ENCODE data around the gene ABCB6.

ABCB6 gene

GRCh38 chr2:219223831-219224610 is 5.3 kb upstream of the ABCB6 start:
- CTCF ChIA-PET = interaction anchor here (0.8 to 1.4 kb wide), 3 partner anchors 18 to 24 kb away, joined by 3 to 6 read pairs (median 3); partner anchors contain the start of genes GLB1L and STK16
- POLR2A ChIA-PET = no interaction called here
- no peak overlapping the region for H3K4me3 ChIP-seq (ENCODE audit: control insufficient read depth in 1 of 7, extremely low read depth in 1 of 7, insufficient read depth in 4 of 7, low read depth in 2 of 7, low read length in 6 of 7)
- no peak overlapping the region for H3K27ac ChIP-seq (ENCODE audit: insufficient read depth in 1 of 2, low read depth in 1 of 2, low read length in 2 of 2, poor library complexity in 1 of 2, severe bottlenecking in 2 of 2)
- H3K27me3 ChIP-seq (replicated peaks in 2 of 5; ENCODE audit: control insufficient read depth in 4 of 5, insufficient read depth in 5 of 5, low read length in 4 of 5) = no peaks in the 10 kb centered on the region
- WGBS (ENCODE audit: insufficient coverage) = 98% methylated on average over 27 of the region's 31 CpGs
- no peaks in the 10 kb centered on the region for H3K9me3 ChIP-seq (ENCODE audit: control extremely low read depth in 1 of 5, control insufficient read depth in 4 of 5, insufficient read depth in 2 of 5, low read depth in 1 of 5, low read length in 4 of 5)
- H3K36me3 ChIP-seq (ENCODE audit: control insufficient read depth in 4 of 4, insufficient read depth in 4 of 4, low read length in 3 of 4) = peaks cover 23 to 70% (median 51%) of the 10 kb centered on the region in 4 experiments
- peaks cover 6 to 35% (median 27%) of the 10 kb centered on the region in 4 experiments for H3K4me1 ChIP-seq (ENCODE audit: control extremely low read depth in 1 of 4, control insufficient read depth in 4 of 4, insufficient read depth in 4 of 4, low read length in 3 of 4)
- no peak for DNase-seq

GRCh38 chr2:219221957-219222518 is 3.3 kb upstream of the ABCB6 start:
- 98% methylated on average over 16 of the region's 16 CpGs for WGBS (ENCODE audit: insufficient coverage)
- DNase-seq = no peak
- ChIA-PET POLR2A (interaction anchor here (1.1 kb wide), 1 partner anchor 32 kb away, joined by 3 read pairs; the partner anchor contains the start of gene TUBA4A), CTCF (interaction anchor here (0.9 to 17.2 kb wide), 4 partner anchors 10 to 63 kb away, joined by 3 to 238 read pairs (median 3); partner anchors contain the start of genes CNPPD1 and SLC23A3)
- H3K27ac ChIP-seq (ENCODE audit: insufficient read depth in 1 of 2, low read depth in 1 of 2, low read length in 2 of 2, poor library complexity in 1 of 2, severe bottlenecking in 2 of 2) = no peak overlapping the region
- peaks cover 6 to 41% (median 32%) of the 10 kb centered on the region in 4 experiments for H3K4me1 ChIP-seq (ENCODE audit: control extremely low read depth in 1 of 4, control insufficient read depth in 4 of 4, insufficient read depth in 4 of 4, low read length in 3 of 4)
- H3K36me3 ChIP-seq (ENCODE audit: control insufficient read depth in 4 of 4, insufficient read depth in 4 of 4, low read length in 3 of 4) = peaks cover 23 to 69% (median 51%) of the 10 kb centered on the region in 4 experiments
- H3K27me3 ChIP-seq (replicated peaks in 2 of 5; ENCODE audit: control insufficient read depth in 4 of 5, insufficient read depth in 5 of 5, low read length in 4 of 5) = no peaks in the 10 kb centered on the region
- no peak overlapping the region for H3K4me3 ChIP-seq (ENCODE audit: control insufficient read depth in 1 of 7, extremely low read depth in 1 of 7, insufficient read depth in 4 of 7, low read depth in 2 of 7, low read length in 6 of 7)
- H3K9me3 ChIP-seq (ENCODE audit: control extremely low read depth in 1 of 5, control insufficient read depth in 4 of 5, insufficient read depth in 2 of 5, low read depth in 1 of 5, low read length in 4 of 5) = no peaks in the 10 kb centered on the region

- H3K4me1 ChIP-seq (ENCODE audit: control extremely low read depth in 1 of 4, control insufficient read depth in 4 of 4, insufficient read depth in 4 of 4, low read length in 3 of 4) = peaks cover 6 to 46% (median 37%) of the 10 kb centered on the region in 4 experiments
- H3K4me3 ChIP-seq (ENCODE audit: control insufficient read depth in 1 of 7, extremely low read depth in 1 of 7, insufficient read depth in 4 of 7, low read depth in 2 of 7, low read length in 6 of 7) = no peak overlapping the region
- ChIA-PET POLR2A (no interaction called here), CTCF (interaction anchor here (0.9 to 17.2 kb wide), 7 partner anchors 9 to 148 kb away, joined by 3 to 238 read pairs (median 3); partner anchors contain the start of genes CNPPD1 and SLC23A3)
- no peaks in the 10 kb centered on the region for H3K9me3 ChIP-seq (ENCODE audit: control extremely low read depth in 1 of 5, control insufficient read depth in 4 of 5, insufficient read depth in 2 of 5, low read depth in 1 of 5, low read length in 4 of 5)
- peaks cover 23 to 58% (median 50%) of the 10 kb centered on the region in 4 experiments for H3K36me3 ChIP-seq (ENCODE audit: control insufficient read depth in 4 of 4, insufficient read depth in 4 of 4, low read length in 3 of 4)
- H3K27me3 ChIP-seq (replicated peaks in 2 of 5; ENCODE audit: control insufficient read depth in 4 of 5, insufficient read depth in 5 of 5, low read length in 4 of 5) = no peaks in the 10 kb centered on the region
- DNase-seq = no peak
- 94% methylated on average over 15 of the region's 19 CpGs for whole genome bisulfite sequencing (ENCODE audit: insufficient coverage)
- H3K27ac ChIP-seq (ENCODE audit: insufficient read depth in 1 of 2, low read depth in 1 of 2, low read length in 2 of 2, poor library complexity in 1 of 2, severe bottlenecking in 2 of 2) = no peak overlapping the region
Observed at GRCh38 chr2:219220652-219221402, 2.1 kb upstream of the ABCB6 start.

- WGBS (ENCODE audit: insufficient coverage) = 96% methylated on average over 12 of the region's 18 CpGs
- Histone ChIP-seq H3K4me1 (ENCODE audit: control extremely low read depth in 1 of 4, control insufficient read depth in 4 of 4, insufficient read depth in 4 of 4, low read length in 3 of 4) (peaks cover 0 to 37% (median 28%) of the 10 kb centered on the region in 4 experiments), H3K4me3 (ENCODE audit: control insufficient read depth in 1 of 7, extremely low read depth in 1 of 7, insufficient read depth in 4 of 7, low read depth in 2 of 7, low read length in 6 of 7) (no peak overlapping the region), H3K27ac (ENCODE audit: insufficient read depth in 1 of 2, low read depth in 1 of 2, low read length in 2 of 2, poor library complexity in 1 of 2, severe bottlenecking in 2 of 2) (no peak overlapping the region), H3K9me3 (ENCODE audit: control extremely low read depth in 1 of 5, control insufficient read depth in 4 of 5, insufficient read depth in 2 of 5, low read depth in 1 of 5, low read length in 4 of 5) (no peaks in the 10 kb centered on the region), H3K36me3 (ENCODE audit: control insufficient read depth in 4 of 4, insufficient read depth in 4 of 4, low read length in 3 of 4) (peaks cover 21 to 53% (median 45%) of the 10 kb centered on the region in 4 experiments), H3K27me3 (replicated peaks in 2 of 5; ENCODE audit: control insufficient read depth in 4 of 5, insufficient read depth in 5 of 5, low read length in 4 of 5) (no peaks in the 10 kb centered on the region)
- CTCF ChIA-PET = interaction anchor here (0.7 to 17.2 kb wide), 8 partner anchors 9 to 75 kb away, joined by 3 to 238 read pairs (median 3); partner anchors contain the start of genes ANKZF1, ATG9A, CNPPD1 and SLC23A3
- POLR2A ChIA-PET = no interaction called here
- no peak for DNase-seq
Observed at GRCh38 chr2:219219784-219220532, 1.2 kb upstream of the ABCB6 start.

- POLR2A ChIA-PET = interaction anchor here (1.0 kb wide), 2 partner anchors 11 to 27 kb away, joined by 3 to 4 read pairs; partner anchors contain the start of genes ANKZF1, ATG9A, GLB1L and STK16
- Histone ChIP-seq H3K4me3 (ENCODE audit: control insufficient read depth in 1 of 7, extremely low read depth in 1 of 7, insufficient read depth in 4 of 7, low read depth in 2 of 7, low read length in 6 of 7) (peak overlapping the region in 6 of 7 experiments; percentile 18 to 77 (median 62)), H3K4me1 (ENCODE audit: control extremely low read depth in 1 of 4, control insufficient read depth in 4 of 4, insufficient read depth in 4 of 4, low read length in 3 of 4) (peaks cover 0 to 37% (median 27%) of the 10 kb centered on the region in 4 experiments), H3K27me3 (replicated peaks in 2 of 5; ENCODE audit: control insufficient read depth in 4 of 5, insufficient read depth in 5 of 5, low read length in 4 of 5) (no peaks in the 10 kb centered on the region), H3K27ac (ENCODE audit: insufficient read depth in 1 of 2, low read depth in 1 of 2, low read length in 2 of 2, poor library complexity in 1 of 2, severe bottlenecking in 2 of 2) (peak overlapping the region in 1 of 2 experiments; percentile 25), H3K36me3 (ENCODE audit: control insufficient read depth in 4 of 4, insufficient read depth in 4 of 4, low read length in 3 of 4) (peaks cover 11 to 40% (median 35%) of the 10 kb centered on the region in 4 experiments), H3K9me3 (ENCODE audit: control extremely low read depth in 1 of 5, control insufficient read depth in 4 of 5, insufficient read depth in 2 of 5, low read depth in 1 of 5, low read length in 4 of 5) (no peaks in the 10 kb centered on the region)
- peak in 1 of 3 donors; percentile 24 for DNase-seq
- WGBS (ENCODE audit: insufficient coverage) = 0% methylated on average over 34 of the region's 37 CpGs
- CTCF ChIA-PET = interaction anchor here (1.0 to 17.2 kb wide), 5 partner anchors 10 to 61 kb away, joined by 3 to 238 read pairs (median 3); partner anchors contain the start of genes CNPPD1, DNAJB2 and SLC23A3
Observed at GRCh38 chr2:219218217-219218731, 484 bp downstream of the ABCB6 start.

GRCh38 chr2:219216535-219216915 is 2.2 kb downstream of the ABCB6 start:
- ChIA-PET POLR2A (no interaction called here), CTCF (interaction anchor here (1.1 to 17.2 kb wide), 9 partner anchors 8 to 78 kb away, joined by 3 to 238 read pairs (median 12); partner anchors contain the start of genes ANKZF1, ATG9A, CNPPD1 and NHEJ1)
- Histone ChIP-seq H3K27ac (ENCODE audit: insufficient read depth in 1 of 2, low read depth in 1 of 2, low read length in 2 of 2, poor library complexity in 1 of 2, severe bottlenecking in 2 of 2) (no peak overlapping the region), H3K9me3 (ENCODE audit: control extremely low read depth in 1 of 5, control insufficient read depth in 4 of 5, insufficient read depth in 2 of 5, low read depth in 1 of 5, low read length in 4 of 5) (no peaks in the 10 kb centered on the region), H3K36me3 (ENCODE audit: control insufficient read depth in 4 of 4, insufficient read depth in 4 of 4, low read length in 3 of 4) (peaks cover 7 to 29% (median 22%) of the 10 kb centered on the region in 4 experiments), H3K4me1 (ENCODE audit: control extremely low read depth in 1 of 4, control insufficient read depth in 4 of 4, insufficient read depth in 4 of 4, low read length in 3 of 4) (peaks cover 0 to 37% (median 27%) of the 10 kb centered on the region in 4 experiments), H3K4me3 (ENCODE audit: control insufficient read depth in 1 of 7, extremely low read depth in 1 of 7, insufficient read depth in 4 of 7, low read depth in 2 of 7, low read length in 6 of 7) (no peak overlapping the region), H3K27me3 (replicated peaks in 2 of 5; ENCODE audit: control insufficient read depth in 4 of 5, insufficient read depth in 5 of 5, low read length in 4 of 5) (no peaks in the 10 kb centered on the region)
- 95% methylated on average over 5 of the region's 6 CpGs for WGBS (ENCODE audit: insufficient coverage)
- DNase-seq = no peak

Measured in common myeloid progenitor, CD34-positive (primary cell).